Kidney epithelial cell (primary cell): ENCODE data around the gene TLX1. TPM values are rescaled to one million over a fixed set of nuclear protein-coding genes. Genes with fewer than 3 reads are reported as not detected.

Experiments
- DNase-seq: peaks from one replicate; pipeline ENCODE4 v3.0.0-alpha.2; 2010; ENCODE audit warnings: low read depth
- H3K27me3 ChIP-seq: 2 replicates; pipeline ENCODE4 v1.6.0; 2011; ENCODE audit warnings: low read length; ENCODE audit not compliant: control insufficient read depth, insufficient read depth
- H3K36me3 ChIP-seq: 2 replicates; pipeline ENCODE4 v1.5.1; 2011; ENCODE audit warnings: low read length; ENCODE audit not compliant: control insufficient read depth, insufficient read depth
- H3K4me3 ChIP-seq: 2 replicates; pipeline ENCODE4 v1.5.1; 2011; ENCODE audit warnings: low read depth, mild to moderate bottlenecking, control low read depth, low read length
- CTCF ChIP-seq: IDR thresholded peaks from 2 replicates; pipeline ENCODE4 v1.5.1; 2011; ENCODE audit warnings: mild to moderate bottlenecking, moderate library complexity, low read length, control low read depth, inconsistent platforms; ENCODE audit not compliant: insufficient read depth, poor library complexity, severe bottlenecking
- total RNA-seq: library from RNA; depleted of rRNA; stranded (reverse); fragments of >200 nt; gene quantifications from 2 replicates; pipeline ENCODE4 v1.2.3, GENCODE V29; 2015

Gene TLX1
- total RNA-seq, 1 donor from 2014 or later, result not detected

GRCh38 chr10:101095550-101096213 is 35.4 kb upstream of the TLX1 start:
- no peak for DNase-seq
- Histone ChIP-seq H3K36me3 (no peaks in the 10 kb centered on the region), H3K27me3 (peaks cover 72% of the 10 kb centered on the region), H3K4me3 (no peak overlapping the region)
- TF ChIP-seq CTCF, result peak; percentile 85

GRCh38 chr10:101096378-101096777 is 34.7 kb upstream of the TLX1 start:
- DNase-seq, result no peak
- no peak for TF ChIP-seq CTCF
- H3K4me3 ChIP-seq, result no peak overlapping the region
- H3K36me3 ChIP-seq, result no peaks in the 10 kb centered on the region
- H3K27me3 ChIP-seq, result peaks cover 68% of the 10 kb centered on the region

GRCh38 chr10:101097881-101098280 is 33.2 kb upstream of the TLX1 start:
- no peak for TF ChIP-seq CTCF
- H3K36me3 ChIP-seq, result no peaks in the 10 kb centered on the region
- no peak for DNase-seq
- peaks cover 62% of the 10 kb centered on the region for H3K27me3 ChIP-seq
- no peak overlapping the region for H3K4me3 ChIP-seq

- peaks cover 42% of the 10 kb centered on the region for H3K27me3 ChIP-seq
- H3K36me3 ChIP-seq, result no peaks in the 10 kb centered on the region
- no peak overlapping the region for H3K4me3 ChIP-seq
- no peak for TF ChIP-seq CTCF
- no peak for DNase-seq
Measured at GRCh38 chr10:101099901-101100300, 31.2 kb upstream of the TLX1 start.

- no peak for DNase-seq
- no peak overlapping the region for H3K4me3 ChIP-seq
- no peaks in the 10 kb centered on the region for H3K36me3 ChIP-seq
- peaks cover 33% of the 10 kb centered on the region for H3K27me3 ChIP-seq
- no peak for TF ChIP-seq CTCF
Measured at GRCh38 chr10:101101372-101101881, 29.7 kb upstream of the TLX1 start.

GRCh38 chr10:101103430-101103829 is 27.7 kb upstream of the TLX1 start:
- Histone ChIP-seq H3K36me3 (no peaks in the 10 kb centered on the region), H3K4me3 (no peak overlapping the region), H3K27me3 (peaks cover 29% of the 10 kb centered on the region)
- DNase-seq, result no peak
- no peak for TF ChIP-seq CTCF
